NT2/D1 (cell line): ENCODE results near the gene ATP6V0A4.

ENCODE experiments used
- DNase-seq: peaks from one replicate; pipeline ENCODE4 v3.0.0-alpha.2; 2011; ENCODE audit warnings: low read depth, low spot score
- H3K27me3 ChIP-seq: 2 replicates; pipeline ENCODE4 v1.6.0; 2011; ENCODE audit warnings: mild to moderate bottlenecking; ENCODE audit not compliant: insufficient read length, insufficient read depth
- H3K36me3 ChIP-seq: 2 replicates; pipeline ENCODE4 v1.6.1; 2011; ENCODE audit warnings: mild to moderate bottlenecking, low read length, mixed read lengths; ENCODE audit not compliant: insufficient read depth, insufficient read length
- H3K4me1 ChIP-seq: 2 replicates; pipeline ENCODE4 v1.5.1; 2011; ENCODE audit not compliant: insufficient read depth, insufficient read length
- H3K4me3 ChIP-seq: 2 replicates; pipeline ENCODE4 v1.5.1; 2011; ENCODE audit warnings: low read depth; ENCODE audit not compliant: insufficient read length
- H3K9ac ChIP-seq: 2 replicates; pipeline ENCODE4 v1.6.0; 2011; ENCODE audit warnings: low read depth; ENCODE audit not compliant: insufficient read length
- H3K9me3 ChIP-seq: 2 replicates; pipeline ENCODE4 v1.5.1; 2011; ENCODE audit warnings: mild to moderate bottlenecking, low read length; ENCODE audit not compliant: insufficient read depth
- SUZ12 ChIP-seq: IDR thresholded peaks from 2 replicates; pipeline ENCODE4 v1.6.1; 2011; ENCODE audit not compliant: insufficient read length, insufficient read depth; ENCODE audit errors: extremely low read depth
- YY1 ChIP-seq: IDR thresholded peaks from 2 replicates; pipeline ENCODE4 v1.6.1; 2011; ENCODE audit not compliant: insufficient read length, insufficient read depth
- ZNF274 ChIP-seq: IDR thresholded peaks from 2 replicates; pipeline ENCODE4 v1.6.1; 2011; ENCODE audit warnings: mild to moderate bottlenecking, low read depth, low read length

ATP6V0A4 gene

DNA sequence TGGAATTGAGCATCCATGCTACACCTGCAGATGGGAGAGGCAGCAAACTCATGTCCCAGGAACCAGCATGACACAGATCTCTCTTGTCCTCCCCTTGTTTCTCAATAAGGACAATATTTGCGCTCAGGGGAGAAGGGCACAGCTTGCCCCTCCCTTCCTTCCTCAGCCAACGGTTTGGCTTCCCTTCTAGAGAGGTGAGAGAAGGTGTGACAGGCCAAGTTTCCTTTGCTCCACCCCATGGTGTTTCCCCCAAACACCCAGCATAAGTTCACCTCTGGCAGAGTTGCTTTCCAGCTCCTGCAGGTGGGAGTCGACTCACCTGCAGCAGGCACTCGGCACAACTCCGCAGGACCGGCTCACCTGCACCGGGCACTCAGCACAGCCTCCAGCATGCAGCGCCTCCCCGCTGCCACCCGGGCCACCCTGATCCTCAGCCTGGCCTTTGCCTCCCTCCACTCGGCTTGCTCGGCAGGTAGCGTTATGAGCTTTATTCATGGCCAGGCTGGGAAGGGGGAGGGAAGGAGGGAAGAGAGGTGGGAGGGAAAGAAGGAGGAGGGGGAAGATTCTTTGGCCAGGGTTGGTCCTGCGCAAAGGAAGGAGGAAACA lies at the start of gene ATP6V0A4, which contains the start of gene TMEM213:
TSS of gene ATP6V0A4 (minus strand) at position 482 of the 606 bp plus-strand sequence. CDS start 26,949 bp downstream, outside the sequence.
TSS of gene TMEM213 (plus strand) at position 280 of the 606 bp plus-strand sequence. CDS start at position 391, 111 bp downstream.
- Histone ChIP-seq H3K4me1 (peaks cover 7% of the 10 kb centered on the region), H3K9me3 (no peaks in the 10 kb centered on the region), H3K27me3 (peaks cover 9% of the 10 kb centered on the region), H3K36me3 (no peaks in the 10 kb centered on the region), H3K9ac (no peak within 1 kb of the TSS), H3K4me3 (no peak within 1 kb of the TSS)
- peak; percentile 30 for DNase-seq
- TF ChIP-seq ZNF274 (no peak), YY1 (no peak), SUZ12 (no peak)

DNA sequence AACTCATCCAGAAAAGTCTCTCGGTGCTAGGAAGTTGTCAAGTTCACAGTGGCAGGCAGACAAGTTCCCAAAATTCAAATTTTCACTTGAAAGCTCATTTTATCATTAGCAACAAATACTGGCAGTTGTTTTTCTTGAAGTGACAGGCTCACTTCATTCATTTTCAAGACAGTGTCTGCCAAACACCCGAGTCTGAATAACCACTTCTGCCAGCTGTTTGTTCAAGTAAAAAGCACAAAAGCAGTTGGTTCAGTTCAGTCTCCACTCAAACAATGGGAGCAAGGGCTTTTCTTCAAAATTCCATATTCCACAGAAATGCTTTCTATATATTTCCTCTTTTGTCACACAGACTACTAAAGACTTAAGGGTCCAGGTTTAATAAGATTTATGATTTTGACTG lies 47.7 kb upstream of the ATP6V0A4 start:
- H3K9me3 ChIP-seq, result no peaks in the 10 kb centered on the region; the same call in 1 of the 2 replicates
- H3K27me3 ChIP-seq, result no peaks in the 10 kb centered on the region
- H3K4me3 ChIP-seq, result no peak overlapping the region
- no peak for TF ChIP-seq ZNF274
- TF ChIP-seq SUZ12, result no peak
- no peak for TF ChIP-seq YY1
- no peak overlapping the region for H3K9ac ChIP-seq
- no peaks in the 10 kb centered on the region for H3K36me3 ChIP-seq
- no peaks in the 10 kb centered on the region for H3K4me1 ChIP-seq
- DNase-seq, result no peak

DNA sequence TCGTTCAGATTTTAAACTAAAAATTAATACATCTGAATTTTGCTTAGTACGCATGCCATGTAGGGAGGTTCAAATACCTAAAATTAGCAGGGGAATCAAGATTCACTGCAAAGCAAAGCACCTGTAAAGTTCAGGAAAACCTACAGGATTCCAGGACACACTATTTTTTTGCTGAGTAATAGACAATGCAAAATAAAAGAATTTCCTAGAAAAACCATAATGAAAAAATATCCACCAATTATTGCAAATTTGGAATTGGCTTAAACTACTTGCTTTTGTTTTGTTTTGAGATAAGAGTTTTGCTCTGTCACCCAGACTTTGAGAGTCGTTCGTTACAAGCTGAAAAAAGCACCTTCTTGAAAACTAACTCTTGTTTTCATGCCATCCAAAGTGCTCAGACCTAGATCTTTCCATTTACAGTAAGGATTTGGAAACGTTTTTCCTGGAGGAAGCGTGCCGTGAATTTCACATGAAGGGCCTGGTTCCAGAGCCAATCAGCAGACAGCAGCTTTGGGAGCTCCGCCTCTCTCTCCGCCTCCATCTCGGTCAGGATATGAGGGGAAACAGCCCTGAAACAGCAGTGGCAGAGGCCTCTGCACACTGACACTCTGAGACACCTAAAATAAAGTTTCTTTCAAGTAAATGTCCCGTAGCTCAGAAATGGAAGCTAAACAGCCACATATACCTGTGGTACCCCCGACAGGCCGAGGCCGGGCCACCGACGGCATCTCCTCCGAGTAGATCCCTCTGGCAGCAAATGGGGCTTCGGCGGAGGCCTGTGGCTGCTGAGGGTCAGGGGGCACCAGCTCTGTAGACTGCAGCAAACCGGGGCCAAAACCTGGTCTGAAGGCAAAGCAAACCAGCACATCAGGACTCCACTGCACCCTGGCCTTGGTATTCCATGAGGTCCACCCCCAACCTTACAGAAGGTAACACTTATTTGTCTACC lies 45.9 kb upstream of the ATP6V0A4 start:
- no peak for DNase-seq
- TF ChIP-seq SUZ12, result no peak
- TF ChIP-seq YY1, result no peak
- no peak for TF ChIP-seq ZNF274
- H3K4me3 ChIP-seq, result no peak overlapping the region
- H3K9ac ChIP-seq, result no peak overlapping the region
- H3K4me1 ChIP-seq, result no peaks in the 10 kb centered on the region
- H3K36me3 ChIP-seq, result no peaks in the 10 kb centered on the region
- no peaks in the 10 kb centered on the region for H3K27me3 ChIP-seq
- no peaks in the 10 kb centered on the region for H3K9me3 ChIP-seq

DNA sequence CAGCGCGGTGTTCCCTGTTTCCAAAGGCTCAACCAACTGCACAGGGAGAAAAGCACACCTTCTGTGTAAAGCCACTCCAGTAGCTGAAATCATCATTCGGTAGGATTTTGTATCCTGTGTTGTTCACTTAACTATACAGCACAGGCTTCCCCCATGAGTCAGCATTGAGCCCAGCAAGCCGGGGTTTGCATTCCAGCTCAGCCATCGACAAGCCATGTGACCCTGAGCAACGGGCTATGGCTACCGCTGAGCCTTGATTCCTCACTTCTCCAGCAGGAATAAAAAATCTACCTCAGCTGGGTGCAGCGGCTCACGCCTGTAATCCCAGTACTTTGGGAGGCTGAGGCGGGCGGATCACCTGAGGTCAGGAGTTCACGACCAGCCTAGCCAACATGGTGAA lies 44.1 kb upstream of the ATP6V0A4 start:
- H3K9ac ChIP-seq, result no peak overlapping the region
- H3K4me3 ChIP-seq, result no peak overlapping the region
- DNase-seq, result peak; percentile 23
- no peaks in the 10 kb centered on the region for H3K27me3 ChIP-seq
- peaks cover 10% of the 10 kb centered on the region for H3K36me3 ChIP-seq
- no peaks in the 10 kb centered on the region for H3K9me3 ChIP-seq
- no peaks in the 10 kb centered on the region for H3K4me1 ChIP-seq
- no peak for TF ChIP-seq SUZ12
- no peak for TF ChIP-seq ZNF274
- no peak for TF ChIP-seq YY1

DNA sequence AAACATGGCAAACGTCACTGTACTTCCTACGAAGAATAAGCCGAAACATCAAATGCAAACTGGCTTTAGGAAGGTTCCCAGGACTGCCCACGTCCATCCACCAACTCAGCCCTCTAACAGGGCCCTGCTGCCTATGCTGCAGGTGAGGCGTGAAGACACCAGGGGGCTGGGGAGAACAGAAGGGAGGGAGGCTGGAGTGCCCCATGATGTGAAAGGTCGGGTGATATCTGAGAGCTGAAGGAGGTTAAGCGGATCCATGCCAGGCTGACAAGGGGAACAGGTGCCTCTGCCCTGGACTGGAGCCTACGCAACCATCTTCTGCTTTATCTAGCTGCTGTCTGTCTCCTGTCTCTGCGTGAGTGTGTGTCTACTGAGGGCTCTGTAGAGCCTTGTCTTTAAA lies 40.2 kb upstream of the ATP6V0A4 start:
- no peaks in the 10 kb centered on the region for H3K27me3 ChIP-seq
- H3K4me1 ChIP-seq, result no peaks in the 10 kb centered on the region
- H3K9ac ChIP-seq, result no peak overlapping the region
- TF ChIP-seq YY1 (no peak), ZNF274 (no peak), SUZ12 (no peak)
- no peak overlapping the region for H3K4me3 ChIP-seq
- H3K36me3 ChIP-seq, result peaks cover 17% of the 10 kb centered on the region
- H3K9me3 ChIP-seq, result no peaks in the 10 kb centered on the region
- DNase-seq, result no peak

DNA sequence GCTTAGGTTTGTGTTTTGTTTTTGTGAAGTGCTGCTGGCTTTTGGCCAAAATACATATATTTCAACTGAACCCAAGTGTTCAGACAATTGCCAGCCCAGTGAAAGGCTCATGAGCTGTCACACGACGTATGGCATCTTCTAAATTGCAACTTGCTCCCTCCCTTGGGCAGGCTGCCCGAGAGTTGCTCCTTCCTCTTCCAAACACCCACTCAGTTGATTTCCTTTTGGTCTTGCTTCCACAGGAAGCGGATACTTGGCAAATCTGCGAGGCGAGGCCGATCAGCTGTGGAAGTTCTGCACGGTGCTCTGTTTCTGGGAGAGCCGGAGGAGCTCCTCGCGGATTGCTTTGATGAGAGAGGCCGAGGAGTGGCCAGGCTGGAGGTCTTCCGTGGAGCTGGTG lies 39.6 kb upstream of the ATP6V0A4 start:
- no peak overlapping the region for H3K9ac ChIP-seq
- H3K36me3 ChIP-seq, result peaks cover 17% of the 10 kb centered on the region
- no peaks in the 10 kb centered on the region for H3K9me3 ChIP-seq
- no peaks in the 10 kb centered on the region for H3K4me1 ChIP-seq
- TF ChIP-seq SUZ12 (no peak), ZNF274 (no peak), YY1 (no peak)
- H3K4me3 ChIP-seq, result no peak overlapping the region
- DNase-seq, result no peak
- no peaks in the 10 kb centered on the region for H3K27me3 ChIP-seq

DNA sequence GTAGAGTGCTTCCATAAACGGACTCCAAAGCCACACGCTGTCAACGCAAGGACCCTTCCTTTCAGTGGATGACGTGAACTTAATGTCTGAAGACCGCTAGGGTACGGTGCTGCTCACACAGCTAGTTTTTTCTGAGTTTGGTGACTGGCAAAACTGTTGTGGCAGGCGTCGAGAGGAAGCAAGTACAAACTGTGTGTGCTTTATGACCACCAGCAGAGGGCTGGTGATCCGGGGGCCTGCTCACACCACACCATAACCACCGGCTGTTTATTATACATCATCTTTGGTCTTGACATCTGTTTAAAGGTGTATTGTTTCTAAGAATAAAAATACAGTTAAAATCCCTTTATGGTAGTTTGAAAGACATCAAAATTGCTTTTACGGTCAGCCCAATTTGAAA lies 37.1 kb upstream of the ATP6V0A4 start:
- TF ChIP-seq SUZ12, result no peak
- TF ChIP-seq ZNF274, result no peak
- TF ChIP-seq YY1, result no peak
- Histone ChIP-seq H3K4me1 (no peaks in the 10 kb centered on the region), H3K4me3 (no peak overlapping the region), H3K36me3 (peaks cover 17% of the 10 kb centered on the region), H3K9ac (no peak overlapping the region), H3K9me3 (no peaks in the 10 kb centered on the region), H3K27me3 (no peaks in the 10 kb centered on the region)
- DNase-seq, result no peak
